Fibroblast of mammary gland (primary cell): Measurements from ENCODE around the gene SPHK1.
A peak's percentile ranks its signal among the peaks of the same experiment; 100 is the strongest.

Experiments
- DNase-seq: peaks from one replicate; pipeline ENCODE4 v3.0.0-alpha.2; 2010; ENCODE audit warnings: low read depth
- H3K4me3 ChIP-seq: 2 replicates; pipeline ENCODE4 v1.5.1; 2011; ENCODE audit warnings: low read depth, mild to moderate bottlenecking, low read length, moderate library complexity; ENCODE audit not compliant: control insufficient read depth
- TF ChIP-seq, protein P1 (sequence below): conservative IDR thresholded peaks from 2 replicates; pipeline ENCODE4 v1.5.1; 2011; ENCODE audit warnings: low read depth, low read length, inconsistent platforms; ENCODE audit not compliant: control insufficient read depth, insufficient read depth

The SPHK1 gene

GRCh38 chr17:76427501-76428231, 43.3 kb downstream of the SPHK1 start:
- TF ChIP-seq, protein P1, sequence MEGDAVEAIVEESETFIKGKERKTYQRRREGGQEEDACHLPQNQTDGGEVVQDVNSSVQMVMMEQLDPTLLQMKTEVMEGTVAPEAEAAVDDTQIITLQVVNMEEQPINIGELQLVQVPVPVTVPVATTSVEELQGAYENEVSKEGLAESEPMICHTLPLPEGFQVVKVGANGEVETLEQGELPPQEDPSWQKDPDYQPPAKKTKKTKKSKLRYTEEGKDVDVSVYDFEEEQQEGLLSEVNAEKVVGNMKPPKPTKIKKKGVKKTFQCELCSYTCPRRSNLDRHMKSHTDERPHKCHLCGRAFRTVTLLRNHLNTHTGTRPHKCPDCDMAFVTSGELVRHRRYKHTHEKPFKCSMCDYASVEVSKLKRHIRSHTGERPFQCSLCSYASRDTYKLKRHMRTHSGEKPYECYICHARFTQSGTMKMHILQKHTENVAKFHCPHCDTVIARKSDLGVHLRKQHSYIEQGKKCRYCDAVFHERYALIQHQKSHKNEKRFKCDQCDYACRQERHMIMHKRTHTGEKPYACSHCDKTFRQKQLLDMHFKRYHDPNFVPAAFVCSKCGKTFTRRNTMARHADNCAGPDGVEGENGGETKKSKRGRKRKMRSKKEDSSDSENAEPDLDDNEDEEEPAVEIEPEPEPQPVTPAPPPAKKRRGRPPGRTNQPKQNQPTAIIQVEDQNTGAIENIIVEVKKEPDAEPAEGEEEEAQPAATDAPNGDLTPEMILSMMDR = no peak
- peak; percentile 65 for DNase-seq
- no peak overlapping the region for H3K4me3 ChIP-seq

GRCh38 chr17:76428511-76428910, 44.1 kb downstream of the SPHK1 start:
- TF ChIP-seq, protein P1 = no peak
- peak; percentile 44 for DNase-seq
- no peak overlapping the region for H3K4me3 ChIP-seq

GRCh38 chr17:76431509-76431908, 47.1 kb downstream of the SPHK1 start:
- TF ChIP-seq, protein P1 = no peak
- DNase-seq = no peak
- H3K4me3 ChIP-seq = no peak overlapping the region

GRCh38 chr17:76432004-76432403, 47.6 kb downstream of the SPHK1 start:
- no peak for DNase-seq
- TF ChIP-seq, protein P1 = no peak
- H3K4me3 ChIP-seq = no peak overlapping the region

- DNase-seq = peak; percentile 51
- no peak overlapping the region for H3K4me3 ChIP-seq
- TF ChIP-seq, protein P1 = peak; percentile 55
These were observed 48.4 kb downstream of the SPHK1 start for GRCh38 chr17:76432712-76433336.

GRCh38 chr17:76433693-76434092, 49.3 kb downstream of the SPHK1 start:
- no peak overlapping the region for H3K4me3 ChIP-seq
- TF ChIP-seq, protein P1 = no peak
- DNase-seq = no peak
